Heart left ventricle (tissue), 16 donors: ENCODE data around the gene MUC6. TPM values are rescaled to one million over a fixed set of nuclear protein-coding genes. Genes with fewer than 3 reads are reported as not detected.

ENCODE experiments used
- ATAC-seq, 4 donors: fragments of 200-7000 bp; cut with Tn5 transposase; one replicate each; pipeline ENCODE4 v1.9.1; 2020 to 2022; ENCODE audit warnings: moderate library complexity in 4 of 4, mild to moderate bottlenecking in 3 of 4, moderate number of reproducible peaks in 1 of 4
- DNase-seq, 5 donors: peaks; one replicate each; pipeline ENCODE4 v3.0.0-alpha.2; 2020
- H3K27ac ChIP-seq, 12 donors: fragments of 200-600 bp; sonication (generic) in 4 of 12; one replicate each; pipeline versions ENCODE4 v1.5.0 to v1.8.0; 2016 to 2022; ENCODE audit warnings: mild to moderate bottlenecking in 2 of 12
- H3K27me3 ChIP-seq, 9 donors: fragments of 200-600 bp; sonication (generic) in 2 of 9; one replicate each; pipeline versions ENCODE4 v1.5.1 to v1.8.0; 2016 to 2022; ENCODE audit warnings: mild to moderate bottlenecking in 3 of 9
- H3K36me3 ChIP-seq, 9 donors: fragments of 200-600 bp; sonication (generic) in 2 of 9; one replicate each; pipeline versions ENCODE4 v1.5.0 to v1.8.0; 2018 to 2022; ENCODE audit warnings: mild to moderate bottlenecking in 2 of 9
- H3K4me1 ChIP-seq, 12 donors: fragments of 200-600 bp; sonication (generic) in 4 of 12; one replicate each; pipeline versions ENCODE4 v1.5.0 to v1.8.0; 2016 to 2022; ENCODE audit warnings: mild to moderate bottlenecking in 3 of 12
- H3K4me3 ChIP-seq, 12 donors: fragments of 200-600 bp; sonication (generic) in 4 of 12; one replicate each; pipeline versions ENCODE4 v1.5.0 to v1.8.0; 2017 to 2022; ENCODE audit warnings: mild to moderate bottlenecking in 9 of 12, moderate library complexity in 4 of 12
- H3K9me3 ChIP-seq, 12 donors: fragments of 200-600 bp; sonication (generic) in 4 of 12; one replicate each; pipeline versions ENCODE4 v1.5.0 to v1.8.0; 2016 to 2022; ENCODE audit warnings: mild to moderate bottlenecking in 1 of 12
- CTCF ChIP-seq, 12 donors: fragments of 200-600 bp; sonication (generic) in 4 of 12; IDR thresholded peaks; one replicate each; pipeline versions ENCODE4 v1.5.0 to v1.8.0; 2018 to 2022; ENCODE audit warnings: antibody characterized with exemption in 12 of 12, mild to moderate bottlenecking in 5 of 12
- POLR2A ChIP-seq, 2 donors: fragments of 450-650 bp; IDR thresholded peaks; one replicate each; pipeline ENCODE4 v1.6.1; 2017; ENCODE audit warnings: antibody characterized with exemption in 2 of 2, mild to moderate bottlenecking in 2 of 2, moderate library complexity in 2 of 2
- WGBS, 4 donors: extraction: QIAGEN DNeasy Blood & Tissue Kit in 2 of 4; methylation state at CpG; one replicate each; pipeline versions ENCODE4 v1.1.5 to v1.1.7; 2013 to 2018; 5-methylcytosine and 5-hydroxymethylcytosine counted together
- intact Hi-C, 10 donors: fragments of 100-400 bp; cut with DNase I; formaldehyde crosslinking; loops; one replicate each; pipeline versions ENCODE4 v1.11.1 to v1.14.2; 2022
- polyA plus RNA-seq, 2 donors: library from polyadenylated mRNA; stranded (reverse); fragments of 200-250 nt; gene quantifications; one replicate each; pipeline ENCODE4 v1.2.3, GENCODE V29; 2013
- total RNA-seq, 9 donors: library from RNA; depleted of rRNA in 2 of 9; stranded (reverse); fragments of >200 nt in 2 of 9; fragmentation: NEBNext Ultra II Directional in 3 of 9; extraction: Animal tissue kit (Norgen Biotek cat#: 25700) in 3 of 9; gene quantifications; one replicate each; pipeline versions ENCODE4 v1.1.0 to v1.2.4, GENCODE V29; 2016 to 2023
- donor health status: ischemic (EF 13 %, LVEDD 7.1; RV severe dilation, severe dysfunction).
- donor health status: healthy with polysubstance abuse.
- donor health status: DM: no; HTN: yes; CAD: no.
- donor health status: DM: no; HTN: no; CAD: no.
- donor health status: ischemic (EF 25% LVEDD 6.9; RV normal size, moderate dysfunction).
- donor health status: ischemic (EF 25% LVEDD 5.7; RV mildly dilated, moderate dysfunction).
- donor health status: healthy.
- donor health status: DM: yes; HTN: yes; CAD: no.
- donor health status: ischemic (EF 35%, LVEDD 5.7; RV mildly dilated, moderate dysfunction).
- donor health status: nonischemic (EF 11% LVEDD 7.7; RV severe dilation, severe dysfunction).
- donor health status: DM: yes; HTN: yes; CAD: no.
- donor health status: PGD.
- donor health status: ischemic (EF 29% LVEDD 5.4; RV normal size, mild dysfunction).
- donor health status: nonischemic (EF 23%, LVEDD 6.1; RV moderate dilation, normal function).

The MUC6 gene
- total and polyA plus RNA-seq, 11 donors, result 0.04 to 0.06 TPM; not detected in 9

GRCh38 chr11:1054143-1055108, 17.9 kb upstream of the MUC6 start:
- Histone ChIP-seq H3K4me1 (peaks cover 0 to 23% (median 0%) of the 10 kb centered on the region in 12 donors), H3K27me3 (peaks cover 0 to 49% (median 6%) of the 10 kb centered on the region in 9 donors), H3K36me3 (no peaks in the 10 kb centered on the region), H3K27ac (no peak overlapping the region), H3K4me3 (no peak overlapping the region), H3K9me3 (no peaks in the 10 kb centered on the region)
- TF ChIP-seq POLR2A (IDR thresholded peaks at IDR 0.05) (no peak), CTCF (IDR thresholded peaks at IDR 0.05) (no peak)
- 22 to 52% (median 41%) methylated on average over 12 to 25 of the region's 25 CpGs for WGBS, 4 donors
- DNase-seq (peak in 2 of 5 donors; percentile 22 to 43), ATAC-seq (no peak)
- intact Hi-C loops, result loop anchor here in 6 of 10 donors (5.0 to 10.0 kb wide), 2 partner anchors 130 to 207 kb away; partner anchors contain the start of gene AP2A2 (in 5 of the 6)

GRCh38 chr11:1053121-1053901, 16.8 kb upstream of the MUC6 start:
- H3K9me3 ChIP-seq, result no peaks in the 10 kb centered on the region
- no peak overlapping the region for H3K27ac ChIP-seq
- TF ChIP-seq CTCF (IDR thresholded peaks at IDR 0.05) (no peak), POLR2A (IDR thresholded peaks at IDR 0.05) (no peak)
- peaks cover 0 to 58% (median 10%) of the 10 kb centered on the region in 9 donors for H3K27me3 ChIP-seq
- no peaks in the 10 kb centered on the region for H3K36me3 ChIP-seq
- ATAC-seq (no peak), DNase-seq (peak in 2 of 5 donors; percentile 27 to 58)
- 55 to 63% (median 60%) methylated on average over 13 to 25 of the region's 25 CpGs for WGBS, 4 donors
- peaks cover 0 to 23% (median 0%) of the 10 kb centered on the region in 12 donors for H3K4me1 ChIP-seq
- H3K4me3 ChIP-seq, result no peak overlapping the region
- intact Hi-C loops, result loop anchor here in 6 of 10 donors (5.0 to 10.0 kb wide), 2 partner anchors 129 to 206 kb away; partner anchors contain the start of gene AP2A2 (in 5 of the 6)

GRCh38 chr11:1052133-1053011, 15.9 kb upstream of the MUC6 start:
- Histone ChIP-seq H3K36me3 (no peaks in the 10 kb centered on the region), H3K4me3 (no peak overlapping the region), H3K4me1 (peaks cover 0 to 23% (median 0%) of the 10 kb centered on the region in 12 donors), H3K27me3 (peaks cover 0 to 65% (median 12%) of the 10 kb centered on the region in 9 donors), H3K9me3 (no peaks in the 10 kb centered on the region), H3K27ac (no peak overlapping the region)
- 69 to 76% (median 72%) methylated on average over 21 to 25 of the region's 25 CpGs for WGBS, 4 donors
- peak in 2 of 5 donors; percentile 16 to 49 for DNase-seq
- ATAC-seq, result no peak
- no peak for TF ChIP-seq CTCF (IDR thresholded peaks at IDR 0.05)
- no peak for TF ChIP-seq POLR2A (IDR thresholded peaks at IDR 0.05)
- intact Hi-C loops, result loop anchor here in 6 of 10 donors (5.0 to 10.0 kb wide), 2 partner anchors 128 to 205 kb away; partner anchors contain the start of gene AP2A2 (in 5 of the 6)
